Coronary artery (tissue), 2 donors: Measurements from ENCODE around the gene GRK1.

Experiments
- DNase-seq: peaks from one replicate; pipeline ENCODE4 v3.0.0-alpha.2; 2017; ENCODE audit warnings: low spot score
- H3K27ac ChIP-seq, 2 donors: fragments of 200-600 bp; sonication (generic); one replicate each; pipeline ENCODE4 v1.5.1; 2016 to 2019
- H3K4me3 ChIP-seq: fragments of 200-600 bp; sonication (generic); 2 replicates; pipeline ENCODE4 v1.5.1; 2016; ENCODE audit warnings: mild to moderate bottlenecking, moderate library complexity
- CTCF ChIP-seq: fragments of 200-600 bp; sonication (generic); IDR thresholded peaks from one replicate; pipeline ENCODE4 v1.5.1; 2019; ENCODE audit warnings: antibody characterized with exemption

Gene GRK1

GRCh38 chr13:113769106-113769505 lies 102.1 kb downstream of the GRK1 start:
- H3K4me3 ChIP-seq, result no peak overlapping the region
- TF ChIP-seq CTCF, result no peak
- no peak overlapping the region for H3K27ac ChIP-seq
- DNase-seq, result no peak

GRCh38 chr13:113769881-113770280 lies 102.9 kb downstream of the GRK1 start:
- Histone ChIP-seq H3K4me3 (no peak overlapping the region), H3K27ac (no peak overlapping the region)
- DNase-seq, result no peak
- TF ChIP-seq CTCF, result no peak

- no peak overlapping the region for H3K27ac ChIP-seq
- DNase-seq, result no peak
- TF ChIP-seq CTCF, result no peak
- H3K4me3 ChIP-seq, result no peak overlapping the region
These were observed 103.4 kb downstream of the GRK1 start for GRCh38 chr13:113770441-113770840.

GRCh38 chr13:113770937-113771336 lies 103.9 kb downstream of the GRK1 start:
- no peak for DNase-seq
- TF ChIP-seq CTCF, result no peak
- no peak overlapping the region for H3K4me3 ChIP-seq
- no peak overlapping the region for H3K27ac ChIP-seq

GRCh38 chr13:113771709-113772331 lies 104.8 kb downstream of the GRK1 start:
- no peak for DNase-seq
- Histone ChIP-seq H3K27ac (no peak overlapping the region), H3K4me3 (no peak overlapping the region)
- TF ChIP-seq CTCF, result no peak

GRCh38 chr13:113774177-113775107 lies 107.4 kb downstream of the GRK1 start:
- no peak overlapping the region for H3K27ac ChIP-seq
- no peak for DNase-seq
- no peak overlapping the region for H3K4me3 ChIP-seq
- TF ChIP-seq CTCF, result no peak
